Measurements from ENCODE around the gene FCHSD2.
"Not testable (repeated sequence)": the region's sequence is repeated elsewhere in the genome, so short reads cannot be mapped to it uniquely, and the experiment has no call there.

Gene FCHSD2

GRCh38 chr11:72860592-72860991 is 281.5 kb downstream of the FCHSD2 start:
- DNase-seq, result no peak

DNA sequence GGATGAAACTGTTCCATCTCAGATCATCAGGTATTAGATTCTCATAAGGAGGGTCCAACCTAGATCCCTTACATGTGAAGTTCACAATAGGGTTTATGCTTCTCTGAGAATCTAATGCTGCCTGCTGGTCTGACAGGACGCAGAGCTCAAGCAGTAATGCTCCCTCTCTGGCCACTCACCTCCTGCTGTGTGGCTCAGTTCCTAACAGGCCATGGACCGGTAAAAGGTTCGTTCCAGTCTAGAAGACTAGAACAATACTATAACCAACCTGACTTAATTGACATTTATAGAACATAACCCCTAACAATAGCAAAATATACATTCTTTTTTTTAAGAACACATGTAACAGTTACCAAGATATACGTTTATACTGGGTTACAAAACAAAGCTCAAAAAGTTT is 282.1 kb downstream of the FCHSD2 start:
- DNase-seq, result no peak

GRCh38 chr11:72859126-72859525 is 283.0 kb downstream of the FCHSD2 start:
- DNase-seq, result no peak

- DNase-seq, result not testable (repeated sequence)
Measured at GRCh38 chr11:72858267-72858666, 283.9 kb downstream of the FCHSD2 start.

DNA sequence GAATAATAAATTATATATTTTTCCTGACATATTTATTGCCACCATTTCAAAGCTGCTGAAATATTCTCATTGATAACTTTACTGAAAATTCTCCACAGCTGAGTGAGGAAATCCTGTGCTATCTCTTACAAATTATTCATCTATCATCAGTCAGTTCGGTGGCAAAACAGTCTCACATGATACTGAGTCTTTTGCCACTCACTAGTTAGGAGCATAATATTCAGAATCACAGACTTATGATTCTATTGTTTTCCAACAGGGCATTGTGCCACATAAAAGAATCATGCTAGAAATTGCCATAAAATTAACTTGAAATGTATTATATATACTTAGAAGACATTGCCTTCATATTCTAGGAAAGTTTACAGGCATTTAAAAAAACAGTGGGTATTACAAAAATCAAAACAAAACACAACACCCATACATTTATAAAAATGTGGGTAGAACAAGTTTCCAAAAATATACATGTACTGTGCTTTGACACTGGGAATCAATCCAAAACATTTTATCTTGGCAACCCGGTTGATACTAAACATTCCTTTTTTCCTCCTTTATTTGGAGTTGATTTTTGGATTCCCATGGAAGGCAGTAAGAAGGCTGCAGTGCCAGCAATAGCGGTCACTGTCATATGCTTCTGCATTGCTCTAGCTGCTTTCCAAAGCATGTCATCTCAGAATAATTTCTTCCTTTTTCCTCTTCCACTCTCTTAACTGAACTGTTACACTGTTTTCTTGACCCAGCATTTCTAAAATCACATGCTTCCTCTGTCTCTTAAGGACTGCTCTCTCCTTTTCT is 285.4 kb downstream of the FCHSD2 start:
- DNase-seq, result no peak

DNA sequence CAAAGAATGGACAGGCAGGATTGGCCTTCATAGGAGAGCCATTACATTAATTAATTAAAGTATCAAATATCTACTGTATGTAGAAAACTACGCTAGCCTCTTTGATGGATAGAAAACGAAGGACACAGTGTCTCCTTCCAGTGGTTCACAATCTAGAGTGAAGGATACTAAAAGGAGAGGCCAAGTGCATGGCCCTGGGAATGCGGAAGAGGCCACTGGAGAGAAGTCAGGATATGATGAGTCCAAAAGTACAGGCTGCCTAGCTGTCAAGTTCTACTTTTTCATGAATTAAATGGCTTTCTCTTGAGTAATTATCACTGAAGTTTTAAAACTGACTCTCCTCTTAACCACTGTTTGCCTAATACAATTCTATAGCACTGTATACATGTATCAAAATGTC is 286.1 kb downstream of the FCHSD2 start:
- no peak for DNase-seq

GRCh38 chr11:72851726-72852125 is 290.4 kb downstream of the FCHSD2 start:
- DNase-seq, result no peak

DNA sequence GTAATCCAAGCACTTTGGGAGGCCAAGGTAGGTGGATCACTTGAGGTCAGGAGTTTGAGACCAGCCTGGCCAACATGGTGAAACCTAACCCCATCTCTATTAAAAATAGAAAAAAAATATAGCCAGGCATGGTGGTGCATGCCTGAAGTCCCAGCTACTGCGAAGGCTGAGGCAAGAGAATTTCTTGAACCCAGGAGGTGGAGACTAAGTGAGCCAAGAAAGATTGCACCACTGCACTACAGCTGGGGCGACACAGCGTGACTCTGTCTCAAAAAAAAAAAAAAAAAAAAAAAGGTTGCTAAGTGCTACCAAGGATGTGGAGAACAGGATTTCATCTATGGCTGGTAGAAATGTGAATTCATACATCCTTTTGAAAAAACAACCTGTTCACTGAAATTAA is 291.3 kb downstream of the FCHSD2 start:
- DNase-seq, result no peak

GRCh38 chr11:72848846-72849466 is 293.2 kb downstream of the FCHSD2 start:
- DNase-seq, result peak; percentile 21

GRCh38 chr11:72844356-72844755 is 297.8 kb downstream of the FCHSD2 start:
- no peak for DNase-seq

GRCh38 chr11:72842653-72843330 is 299.3 kb downstream of the FCHSD2 start:
- no peak for DNase-seq

DNA sequence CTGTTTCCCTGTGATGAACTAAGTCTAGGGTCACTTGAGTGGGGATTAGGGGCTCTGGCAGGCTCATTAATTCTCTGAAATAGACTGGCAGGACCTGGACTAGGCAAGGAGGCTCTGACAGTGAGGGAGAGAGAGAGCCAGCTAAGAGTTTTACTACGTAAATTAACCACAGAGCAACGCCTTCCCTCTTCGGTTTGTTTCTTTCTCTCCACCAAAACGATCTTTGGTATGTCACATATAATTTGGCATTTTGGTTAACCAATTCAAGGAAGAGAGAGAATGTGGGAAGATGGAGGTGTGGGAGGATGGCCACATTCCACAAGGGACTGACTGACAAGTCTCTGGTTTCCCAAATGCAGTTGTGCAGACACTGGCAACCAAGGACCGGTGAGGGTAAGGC is 300.0 kb downstream of the FCHSD2 start:
- DNase-seq, result no peak

- no peak for DNase-seq
Measured at GRCh38 chr11:72841397-72841796, 300.7 kb downstream of the FCHSD2 start.

- no peak for DNase-seq
Measured at GRCh38 chr11:72840780-72841179, 301.3 kb downstream of the FCHSD2 start.

DNA sequence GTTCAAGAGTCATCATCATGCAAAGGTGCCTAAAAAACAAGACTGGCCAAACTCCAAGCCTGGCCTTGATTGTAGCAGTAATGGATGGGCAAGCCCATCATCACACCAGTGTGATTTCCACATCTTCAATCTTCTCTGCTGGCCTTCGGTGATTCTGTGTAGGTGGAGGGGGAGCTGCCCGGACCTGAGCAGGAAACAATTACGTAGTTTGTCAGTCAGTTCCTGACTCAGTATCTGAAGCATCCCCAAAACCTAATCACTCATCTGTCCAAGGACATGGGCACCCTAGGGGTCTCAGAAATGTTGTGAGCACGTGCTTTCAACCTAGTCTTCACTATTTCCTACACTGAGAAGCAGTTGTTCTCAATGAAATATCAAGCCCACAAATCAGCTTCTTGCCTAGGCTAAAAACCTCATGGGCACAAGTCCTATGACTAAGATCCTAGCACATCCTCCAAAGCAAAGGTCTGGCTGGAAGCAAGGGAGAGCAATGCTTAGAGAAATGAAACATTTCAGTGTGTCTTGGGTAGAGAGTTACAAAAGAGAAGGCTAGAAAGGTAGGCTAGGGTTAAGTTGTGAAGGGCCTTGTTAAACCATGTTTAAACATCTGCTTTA is 303.3 kb downstream of the FCHSD2 start:
- no peak for DNase-seq

DNA sequence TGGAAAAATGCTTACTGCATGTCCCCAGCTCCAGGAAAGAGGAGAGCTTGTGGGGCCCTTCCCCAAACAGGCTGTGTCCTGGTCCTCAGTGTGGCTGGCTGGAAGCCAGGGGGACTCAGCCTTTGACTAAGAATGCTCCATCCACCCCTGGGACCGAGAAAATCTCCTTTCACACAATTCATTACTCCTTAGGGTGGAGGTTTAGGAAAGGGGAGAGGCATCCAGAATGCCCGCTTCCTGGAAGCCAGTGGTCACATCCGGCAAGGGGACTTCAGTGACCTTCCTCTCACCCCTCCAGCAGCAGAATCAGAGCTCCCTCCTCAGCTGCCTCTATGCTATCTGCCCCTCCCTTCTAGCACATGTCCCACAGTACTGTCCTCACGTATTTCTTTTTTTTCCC is 306.0 kb downstream of the FCHSD2 start:
- no peak for DNase-seq

DNA sequence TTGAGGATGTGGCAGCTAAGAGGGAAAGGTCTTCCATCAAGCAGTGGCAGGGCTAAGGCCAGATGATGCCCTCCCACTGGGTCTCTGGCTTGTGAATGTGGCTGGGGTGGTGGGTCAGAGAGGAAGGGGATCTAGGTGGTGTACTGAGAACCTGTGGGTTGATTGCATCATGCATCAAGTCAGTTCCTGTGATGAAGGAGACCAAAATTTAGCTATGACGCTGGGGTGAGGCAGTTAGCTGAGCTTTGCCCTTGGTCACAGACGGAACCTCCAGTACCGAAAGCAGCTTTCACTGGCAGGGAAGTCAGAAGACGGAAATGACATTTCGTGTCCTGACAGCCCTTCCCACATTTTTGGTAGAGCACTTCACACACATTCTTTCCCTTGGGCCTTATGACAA is 307.2 kb downstream of the FCHSD2 start:
- no peak for DNase-seq

GRCh38 chr11:72833811-72834493 is 308.2 kb downstream of the FCHSD2 start:
- DNase-seq, result no peak

DNA sequence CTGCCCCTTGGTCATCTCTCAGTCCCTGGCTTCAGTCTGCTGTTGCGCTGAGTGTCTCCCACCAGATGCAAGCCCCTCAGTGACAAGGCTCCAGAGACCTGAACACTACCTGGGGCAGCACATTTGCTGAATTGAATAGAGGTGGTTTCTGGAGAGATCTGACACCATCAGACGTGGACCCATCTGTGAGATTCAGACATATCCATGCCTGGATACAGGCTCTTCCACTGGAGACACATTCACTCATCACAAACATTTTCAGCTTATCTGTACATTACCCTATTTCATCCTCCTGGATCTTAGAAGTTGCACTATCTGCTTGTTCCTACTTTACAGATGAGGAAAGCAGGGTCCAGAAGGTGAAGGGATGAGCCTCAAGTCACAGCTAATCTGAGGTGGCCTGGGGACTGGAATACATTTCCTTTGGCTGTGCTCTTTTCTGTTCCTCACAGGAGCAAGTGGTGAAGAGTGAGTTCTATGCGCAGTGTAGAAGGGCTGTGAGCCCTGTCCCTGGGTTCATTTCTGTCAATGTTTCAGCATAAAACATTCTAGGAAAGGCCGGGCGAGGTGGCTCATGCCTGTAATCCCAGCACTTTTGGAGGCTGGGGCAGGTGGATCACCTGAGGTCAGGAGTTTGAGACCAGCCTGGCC is 308.9 kb downstream of the FCHSD2 start:
- no peak for DNase-seq

DNA sequence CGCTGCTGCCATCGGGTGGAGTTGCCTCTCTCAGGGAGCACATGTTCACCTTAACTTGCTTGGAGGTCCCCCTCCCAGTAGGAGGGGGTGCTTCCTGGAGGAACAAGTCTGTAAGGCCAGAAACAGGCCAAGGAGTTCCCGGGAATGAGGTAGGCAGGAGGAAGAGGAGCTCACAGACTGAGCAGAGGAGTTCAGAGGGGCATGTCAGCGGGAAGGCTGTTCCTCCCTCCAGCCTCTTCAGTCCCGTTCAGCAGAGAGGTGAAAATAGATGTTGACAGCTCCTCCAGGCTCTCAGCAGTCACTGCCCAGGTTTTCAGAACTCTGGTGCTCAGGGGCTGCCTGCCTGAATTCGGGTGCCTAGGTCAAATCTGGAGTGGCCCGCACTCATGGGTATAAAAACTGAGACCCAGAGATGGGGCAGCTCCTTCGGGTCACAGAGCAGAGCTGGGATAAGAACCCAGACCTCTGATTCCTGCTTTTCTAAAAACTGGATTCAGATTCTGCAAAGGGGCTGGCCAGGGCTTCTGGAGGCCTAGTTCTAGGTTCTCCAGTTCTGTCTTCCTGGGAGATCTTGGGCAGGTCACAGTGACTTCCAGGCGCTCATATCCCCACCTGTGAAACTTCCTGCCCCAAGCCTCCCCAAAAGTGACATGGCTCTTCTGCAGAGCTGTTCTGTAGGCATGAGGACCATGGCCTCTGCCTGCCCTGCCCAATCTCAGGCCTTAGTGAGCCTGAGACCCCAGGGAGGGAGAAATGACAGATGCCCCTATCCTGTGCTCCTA is 309.6 kb downstream of the FCHSD2 start:
- no peak for DNase-seq

DNA sequence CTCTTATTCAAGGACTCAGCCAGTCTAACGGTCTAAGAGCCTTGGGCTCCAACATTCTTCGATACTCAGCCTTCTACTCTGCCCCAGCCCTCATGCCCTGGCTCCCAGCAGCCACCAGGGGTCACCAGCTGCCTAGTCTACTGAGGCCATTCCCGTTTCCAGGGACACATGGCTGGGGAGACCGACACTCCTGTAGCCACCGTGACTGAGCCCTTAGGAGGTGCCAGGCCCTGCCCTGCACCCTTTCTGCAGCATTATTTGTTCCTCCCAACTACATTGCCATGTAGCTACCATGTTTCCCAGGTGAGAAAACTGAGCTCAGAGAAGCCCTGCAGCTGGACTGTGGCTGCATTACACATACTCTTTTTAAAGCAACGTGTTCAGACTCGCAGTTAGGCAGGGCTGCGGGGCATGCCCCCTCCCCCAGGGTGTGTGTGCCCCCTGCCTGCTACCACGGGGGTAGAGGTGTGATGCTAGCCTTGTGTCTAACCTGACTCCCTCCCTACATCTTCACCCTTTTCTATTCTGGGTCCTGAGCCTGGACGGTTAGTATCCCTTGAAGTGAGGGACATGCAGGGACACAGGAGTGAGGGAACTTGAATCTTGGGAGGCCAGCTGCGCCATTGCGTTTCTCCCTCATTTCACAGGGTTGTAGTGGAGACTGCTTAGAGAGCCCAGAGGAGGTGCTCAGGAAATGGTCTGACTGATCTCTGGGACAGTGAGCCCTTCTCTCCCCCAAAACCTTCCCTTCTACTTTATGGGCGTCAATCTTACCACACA is 310.4 kb downstream of the FCHSD2 start:
- DNase-seq, result no peak

Data from T-helper 9 cell (primary cell).